Measurements from ENCODE around the gene PEX14.

DNA sequence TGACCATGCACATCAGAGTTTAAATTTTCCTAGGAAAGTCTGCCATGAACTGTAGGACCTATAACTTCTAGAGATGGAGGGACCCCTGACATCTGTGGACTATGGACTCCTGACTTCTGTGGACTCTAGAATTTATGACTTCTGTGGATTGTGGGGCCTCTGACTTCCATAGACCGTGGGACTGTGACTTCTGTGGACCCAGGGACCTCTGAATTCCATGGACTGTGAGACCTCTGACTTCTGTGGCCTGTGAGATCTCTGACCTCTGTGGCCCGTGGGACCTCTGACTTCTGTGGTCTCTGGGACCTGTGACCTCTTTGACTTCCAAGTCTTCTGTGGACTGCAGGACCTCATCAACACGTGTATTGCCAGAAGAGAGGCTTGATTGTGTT is 36.7 kb downstream of the PEX14 start:
- TF ChIP-seq ARNTL (CRISPR knock-in tag; IDR thresholded peaks at IDR 0.05; ENCODE audit: borderline replicate concordance, low read depth) (no peak), BACH2 (CRISPR knock-in tag; IDR thresholded peaks at IDR 0.05; ENCODE audit: borderline replicate concordance) (no peak), ZNF565 (CRISPR knock-in tag; conservative IDR thresholded peaks at IDR 0.05; ENCODE audit: low read depth) (no peak)
- TF ChIP-seq, protein P1, sequence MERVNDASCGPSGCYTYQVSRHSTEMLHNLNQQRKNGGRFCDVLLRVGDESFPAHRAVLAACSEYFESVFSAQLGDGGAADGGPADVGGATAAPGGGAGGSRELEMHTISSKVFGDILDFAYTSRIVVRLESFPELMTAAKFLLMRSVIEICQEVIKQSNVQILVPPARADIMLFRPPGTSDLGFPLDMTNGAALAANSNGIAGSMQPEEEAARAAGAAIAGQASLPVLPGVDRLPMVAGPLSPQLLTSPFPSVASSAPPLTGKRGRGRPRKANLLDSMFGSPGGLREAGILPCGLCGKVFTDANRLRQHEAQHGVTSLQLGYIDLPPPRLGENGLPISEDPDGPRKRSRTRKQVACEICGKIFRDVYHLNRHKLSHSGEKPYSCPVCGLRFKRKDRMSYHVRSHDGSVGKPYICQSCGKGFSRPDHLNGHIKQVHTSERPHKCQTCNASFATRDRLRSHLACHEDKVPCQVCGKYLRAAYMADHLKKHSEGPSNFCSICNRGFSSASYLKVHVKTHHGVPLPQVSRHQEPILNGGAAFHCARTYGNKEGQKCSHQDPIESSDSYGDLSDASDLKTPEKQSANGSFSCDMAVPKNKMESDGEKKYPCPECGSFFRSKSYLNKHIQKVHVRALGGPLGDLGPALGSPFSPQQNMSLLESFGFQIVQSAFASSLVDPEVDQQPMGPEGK (CRISPR knock-in tag; IDR thresholded peaks at IDR 0.05; ENCODE audit: borderline replicate concordance), result no peak

Measured in SK-N-SH treated with all-trans-retinoic acid at 6 μM for 48 hours (cell line).